Uterus (tissue), 4 donors: ENCODE measurements around the gene PLB1. TPM values are rescaled to one million over a fixed set of nuclear protein-coding genes. Genes with fewer than 3 reads are reported as not detected.

ENCODE experiments used
- DNase-seq, 2 donors: peaks; one replicate each; pipeline ENCODE4 v3.0.0-alpha.2; 2019 to 2020
- H3K27ac ChIP-seq, 2 donors: fragments of 200-600 bp; sonication (generic); 1 replicate in 1 of 2; 2 replicates in 1 of 2; pipeline ENCODE4 v1.5.1; 2016 to 2018
- H3K27me3 ChIP-seq, 2 donors: fragments of 200-600 bp; sonication (generic); one replicate each; pipeline ENCODE4 v1.5.1; 2018 to 2019; ENCODE audit warnings: control low read depth in 1 of 2
- H3K36me3 ChIP-seq, 2 donors: fragments of 200-600 bp; sonication (generic); one replicate each; pipeline ENCODE4 v1.5.1; 2019; ENCODE audit warnings: control low read depth in 1 of 2
- H3K4me1 ChIP-seq, 2 donors: fragments of 200-600 bp; sonication (generic); one replicate each; pipeline ENCODE4 v1.5.1; 2018 to 2019; ENCODE audit warnings: control low read depth in 1 of 2
- H3K4me3 ChIP-seq, 2 donors: fragments of 200-600 bp; sonication (generic); 1 replicate in 1 of 2; 2 replicates in 1 of 2; pipeline ENCODE4 v1.5.1; 2018 to 2019; ENCODE audit warnings: mild to moderate bottlenecking in 1 of 2
- H3K9me3 ChIP-seq, 2 donors: fragments of 200-600 bp; sonication (generic); one replicate each; pipeline ENCODE4 v1.5.1; 2019; ENCODE audit warnings: control low read depth in 1 of 2
- CTCF ChIP-seq, 4 experiments: fragments of 200-600 bp in 2 of 4; fragments of 450-650 bp in 2 of 4; sonication (generic) in 2 of 4; IDR thresholded peaks; one replicate each; pipeline ENCODE4 v1.5.1; 2016 to 2019; ENCODE audit warnings: antibody characterized with exemption in 4 of 4, mild to moderate bottlenecking in 2 of 4, moderate library complexity in 1 of 4
- POLR2A ChIP-seq, 2 donors: fragments of 450-650 bp; IDR thresholded peaks; one replicate each; pipeline ENCODE4 v1.6.1; 2016; ENCODE audit warnings: antibody characterized with exemption in 2 of 2, mild to moderate bottlenecking in 1 of 2, moderate library complexity in 1 of 2
- intact Hi-C: fragments of 100-400 bp; cut with DNase I; formaldehyde crosslinking; loops from one replicate; pipeline ENCODE4 v1.15.1; 2023; ENCODE audit warnings: low total_unique reads
- total RNA-seq, 4 donors: library from RNA; depleted of rRNA in 3 of 4; stranded (reverse); fragments of >200 nt in 3 of 4; gene quantifications; one replicate each; pipeline versions ENCODE4 v1.1.0 to v1.2.4, GENCODE V29; 2014 to 2023
- donor health status: DM: yes; HTN: yes; CAD: no.

The PLB1 gene
- total RNA-seq, 4 donors from 2014 or later = 2.9 to 12.4 (median 5.2) TPM

- Histone ChIP-seq H3K27me3 (no peaks in the 10 kb centered on the region), H3K27ac (no peak overlapping the region), H3K9me3 (no peaks in the 10 kb centered on the region), H3K4me1 (no peaks in the 10 kb centered on the region), H3K4me3 (no peak overlapping the region), H3K36me3 (no peaks in the 10 kb centered on the region)
- DNase-seq = no peak
- intact Hi-C loops = no loop called here
- no peak for TF ChIP-seq CTCF (IDR thresholded peaks at IDR 0.05)
- TF ChIP-seq POLR2A (IDR thresholded peaks at IDR 0.05) = no peak
Observed at GRCh38 chr2:28577791-28578680, 82.2 kb downstream of the PLB1 start.

GRCh38 chr2:28578774-28579173 lies 82.9 kb downstream of the PLB1 start:
- Histone ChIP-seq H3K36me3 (no peaks in the 10 kb centered on the region), H3K4me3 (no peak overlapping the region), H3K27ac (no peak overlapping the region), H3K27me3 (no peaks in the 10 kb centered on the region), H3K9me3 (no peaks in the 10 kb centered on the region), H3K4me1 (no peaks in the 10 kb centered on the region)
- intact Hi-C loops = no loop called here
- no peak for DNase-seq
- TF ChIP-seq CTCF (IDR thresholded peaks at IDR 0.05) (no peak), POLR2A (IDR thresholded peaks at IDR 0.05) (no peak)

- no peak for DNase-seq
- intact Hi-C loops = no loop called here
- TF ChIP-seq POLR2A (IDR thresholded peaks at IDR 0.05) = no peak
- no peak for TF ChIP-seq CTCF (IDR thresholded peaks at IDR 0.05)
- H3K27ac ChIP-seq = no peak overlapping the region
- H3K27me3 ChIP-seq = no peaks in the 10 kb centered on the region
- H3K36me3 ChIP-seq = no peaks in the 10 kb centered on the region
- no peak overlapping the region for H3K4me3 ChIP-seq
- H3K9me3 ChIP-seq = no peaks in the 10 kb centered on the region
- H3K4me1 ChIP-seq = peaks cover 4 to 8% of the 10 kb centered on the region in 2 donors
Observed at GRCh38 chr2:28579606-28580005, 83.7 kb downstream of the PLB1 start.

GRCh38 chr2:28580078-28580477 lies 84.2 kb downstream of the PLB1 start:
- Histone ChIP-seq H3K27me3 (no peaks in the 10 kb centered on the region), H3K4me1 (peaks cover 4 to 12% of the 10 kb centered on the region in 2 donors), H3K36me3 (no peaks in the 10 kb centered on the region), H3K27ac (no peak overlapping the region), H3K9me3 (no peaks in the 10 kb centered on the region), H3K4me3 (no peak overlapping the region)
- no peak for DNase-seq
- intact Hi-C loops = no loop called here
- no peak for TF ChIP-seq CTCF (IDR thresholded peaks at IDR 0.05)
- TF ChIP-seq POLR2A (IDR thresholded peaks at IDR 0.05) = no peak

- no peaks in the 10 kb centered on the region for H3K36me3 ChIP-seq
- no peaks in the 10 kb centered on the region for H3K9me3 ChIP-seq
- H3K4me3 ChIP-seq = no peak overlapping the region
- H3K27ac ChIP-seq = no peak overlapping the region
- H3K27me3 ChIP-seq = no peaks in the 10 kb centered on the region
- no peak for TF ChIP-seq POLR2A (IDR thresholded peaks at IDR 0.05)
- intact Hi-C loops = no loop called here
- no peak for DNase-seq
- H3K4me1 ChIP-seq = peaks cover 4 to 12% of the 10 kb centered on the region in 2 donors
Observed at GRCh38 chr2:28581312-28581711, 85.5 kb downstream of the PLB1 start.
